AG10803 (cell line): ENCODE measurements around the gene DHX38.

Experiments
- DNase-seq: peaks from one replicate; pipeline ENCODE4 v3.0.0; 2010; ENCODE audit warnings: low read depth
- H3K4me3 ChIP-seq: 2 replicates; pipeline ENCODE4 v1.5.1; 2011; ENCODE audit warnings: mild to moderate bottlenecking, low read length, control low read depth
- TF ChIP-seq, protein P1 (sequence below): conservative IDR thresholded peaks from 2 replicates; pipeline ENCODE4 v1.5.1; 2011; ENCODE audit warnings: mild to moderate bottlenecking, low read length, control low read depth, inconsistent platforms

The DHX38 gene

DNA sequence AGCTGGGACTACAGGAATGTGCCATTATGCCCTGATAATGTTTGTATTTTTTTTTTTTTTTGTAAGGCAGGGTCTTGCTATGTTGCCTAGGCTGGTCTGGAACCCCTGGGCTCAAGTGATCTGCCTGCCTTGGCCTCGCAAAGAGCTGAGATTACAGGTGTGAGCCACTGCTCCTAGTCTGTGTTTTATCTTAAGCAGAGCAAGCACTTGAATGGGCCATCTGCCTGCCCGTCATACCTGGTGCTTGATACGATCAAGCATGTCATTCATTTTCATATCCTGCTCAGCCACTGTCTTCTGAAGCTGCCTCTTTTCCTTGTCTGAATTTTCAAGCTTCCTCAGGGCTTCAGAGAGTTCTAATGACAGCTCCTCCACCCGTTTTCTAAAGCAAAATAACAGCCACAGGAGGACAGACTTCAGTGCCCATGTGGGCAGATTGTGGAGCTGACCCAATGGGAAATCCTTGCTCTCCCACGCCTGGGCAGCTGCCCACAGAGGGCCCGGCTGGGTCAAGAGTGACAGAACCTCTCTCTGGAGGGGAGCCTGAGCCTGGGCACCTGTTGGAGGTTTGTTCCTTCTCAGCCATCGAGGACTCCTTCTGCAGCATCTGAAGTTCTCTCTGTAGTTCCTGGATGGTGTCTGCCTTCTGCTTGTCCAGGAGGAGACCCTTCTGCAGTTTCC is 36.5 kb downstream of the DHX38 start:
- TF ChIP-seq, protein P1, sequence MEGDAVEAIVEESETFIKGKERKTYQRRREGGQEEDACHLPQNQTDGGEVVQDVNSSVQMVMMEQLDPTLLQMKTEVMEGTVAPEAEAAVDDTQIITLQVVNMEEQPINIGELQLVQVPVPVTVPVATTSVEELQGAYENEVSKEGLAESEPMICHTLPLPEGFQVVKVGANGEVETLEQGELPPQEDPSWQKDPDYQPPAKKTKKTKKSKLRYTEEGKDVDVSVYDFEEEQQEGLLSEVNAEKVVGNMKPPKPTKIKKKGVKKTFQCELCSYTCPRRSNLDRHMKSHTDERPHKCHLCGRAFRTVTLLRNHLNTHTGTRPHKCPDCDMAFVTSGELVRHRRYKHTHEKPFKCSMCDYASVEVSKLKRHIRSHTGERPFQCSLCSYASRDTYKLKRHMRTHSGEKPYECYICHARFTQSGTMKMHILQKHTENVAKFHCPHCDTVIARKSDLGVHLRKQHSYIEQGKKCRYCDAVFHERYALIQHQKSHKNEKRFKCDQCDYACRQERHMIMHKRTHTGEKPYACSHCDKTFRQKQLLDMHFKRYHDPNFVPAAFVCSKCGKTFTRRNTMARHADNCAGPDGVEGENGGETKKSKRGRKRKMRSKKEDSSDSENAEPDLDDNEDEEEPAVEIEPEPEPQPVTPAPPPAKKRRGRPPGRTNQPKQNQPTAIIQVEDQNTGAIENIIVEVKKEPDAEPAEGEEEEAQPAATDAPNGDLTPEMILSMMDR = no peak
- no peak for DNase-seq
- H3K4me3 ChIP-seq = no peak overlapping the region

DNA sequence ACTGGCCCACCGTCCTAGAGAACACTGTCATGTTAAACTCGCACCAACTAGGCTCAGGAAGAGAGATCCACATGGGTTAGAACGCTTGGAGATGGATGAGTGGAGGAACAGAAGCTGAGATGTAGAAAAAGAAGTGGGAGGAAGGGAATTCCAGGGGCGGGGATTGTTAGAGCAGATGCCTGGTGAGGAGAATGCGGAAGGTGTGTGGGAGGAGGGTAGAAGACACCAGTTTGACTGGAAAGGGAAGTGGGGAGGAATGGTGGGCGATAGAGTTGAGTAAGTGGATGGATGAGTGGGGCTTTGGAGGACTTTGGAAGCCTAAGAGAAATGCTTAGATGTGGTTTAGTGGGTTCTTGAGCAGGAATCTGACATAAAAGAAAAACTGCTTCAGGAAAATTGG is 37.4 kb downstream of the DHX38 start:
- DNase-seq = peak; percentile 4
- H3K4me3 ChIP-seq = no peak overlapping the region
- TF ChIP-seq, protein P1 = no peak

DNA sequence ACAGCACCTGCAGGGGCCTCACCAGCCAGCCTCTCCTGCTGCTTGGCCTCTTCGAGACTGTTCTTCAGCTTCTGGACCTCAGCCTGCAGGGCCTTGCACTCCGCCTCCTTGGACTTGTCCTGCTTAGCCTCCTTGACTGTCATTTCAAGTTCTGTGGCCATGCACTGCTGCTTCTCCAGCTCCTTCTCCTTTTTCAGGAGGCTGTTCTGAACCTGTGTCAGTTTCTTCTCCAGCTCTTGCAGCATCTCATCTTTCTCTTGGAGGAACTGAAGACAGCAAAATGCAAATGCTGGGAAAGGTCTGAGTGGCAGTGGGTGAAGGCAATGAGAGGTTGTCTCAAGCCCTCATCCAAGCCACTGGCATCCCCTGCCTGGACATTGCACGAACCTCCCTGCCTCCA is 39.1 kb downstream of the DHX38 start:
- TF ChIP-seq, protein P1 = no peak
- DNase-seq = no peak

DNA sequence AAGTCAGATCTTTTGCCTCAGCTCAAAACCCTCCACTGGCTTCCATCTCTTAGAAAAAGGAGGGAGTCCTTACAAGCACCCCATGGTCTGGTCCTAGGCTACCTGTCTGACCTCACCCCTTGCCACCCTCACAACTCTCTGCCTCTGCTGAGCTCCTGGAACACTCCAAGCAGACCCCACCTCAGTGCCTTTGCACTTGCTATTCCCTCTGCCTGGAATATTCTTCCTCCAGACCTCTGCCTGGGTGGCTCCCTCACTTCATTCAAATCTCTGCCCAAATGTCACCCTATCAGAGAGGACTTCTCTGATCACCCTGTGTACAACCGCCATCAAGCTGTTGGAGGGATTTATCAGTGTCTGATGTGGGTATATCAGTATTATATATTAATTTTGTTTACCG is 40.9 kb downstream of the DHX38 start:
- TF ChIP-seq, protein P1 = no peak
- H3K4me3 ChIP-seq = no peak overlapping the region
- no peak for DNase-seq

More for the DNA sequence above, 39.1 kb downstream of the DHX38 start:
- H3K4me3 ChIP-seq = no peak overlapping the region

DNA sequence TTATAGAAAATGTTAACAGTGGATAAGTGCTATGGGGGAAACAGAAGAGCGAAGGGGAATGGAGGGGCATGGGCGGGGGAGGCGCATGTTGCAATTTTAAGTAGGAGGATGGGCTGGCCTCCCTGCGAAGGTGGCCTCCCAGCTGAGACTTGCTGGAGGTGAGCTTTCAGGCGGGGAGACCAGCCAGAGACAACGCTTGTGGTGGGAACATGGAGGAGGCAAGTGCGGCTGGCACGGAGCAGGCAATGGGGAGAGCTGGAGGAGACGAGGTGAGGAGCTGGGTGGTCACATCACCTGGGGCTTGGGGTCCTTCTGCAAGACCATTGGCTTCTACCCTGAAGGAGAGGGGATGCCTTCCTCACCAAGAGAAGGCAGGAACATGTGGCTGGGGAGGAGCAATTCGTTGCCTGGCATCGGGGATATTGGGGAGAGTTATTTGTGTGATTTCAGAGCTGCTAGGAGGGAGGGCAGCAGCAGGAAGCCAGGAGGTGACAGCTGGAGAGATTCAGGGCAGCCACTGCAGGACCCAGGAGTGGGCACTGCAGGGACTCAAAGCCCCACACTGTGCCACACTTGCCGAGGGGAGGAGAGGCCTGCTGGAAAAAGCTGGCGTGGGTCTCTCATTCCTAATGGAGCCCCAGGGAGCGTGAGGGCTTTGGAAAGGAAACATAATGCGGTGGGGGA is 43.9 kb downstream of the DHX38 start:
- H3K4me3 ChIP-seq = no peak overlapping the region
- no peak for DNase-seq
- TF ChIP-seq, protein P1 = no peak

DNA sequence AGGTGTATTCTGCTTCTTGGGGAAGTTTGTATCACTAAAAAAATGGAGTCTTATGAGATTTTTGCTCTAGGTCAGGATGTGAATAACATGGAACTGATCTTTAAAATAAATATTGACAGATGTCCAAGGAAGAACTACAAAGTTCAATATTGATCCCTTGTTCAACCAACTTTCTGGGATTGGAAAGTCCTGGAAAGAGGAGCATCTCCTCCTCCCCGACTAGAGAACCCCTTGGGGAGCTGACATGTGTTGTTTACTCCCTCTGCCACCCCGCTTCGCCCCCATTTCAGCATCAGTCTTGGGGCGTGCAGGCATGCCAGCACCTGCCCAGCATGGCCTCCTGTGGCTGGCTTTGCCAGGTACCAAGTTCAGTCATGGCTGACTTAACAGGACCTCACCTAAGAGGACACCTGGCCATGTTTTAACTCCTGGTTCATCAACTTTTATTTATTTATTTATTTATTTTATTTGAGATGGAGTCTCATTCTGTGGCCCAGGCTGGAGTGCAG is 44.5 kb downstream of the DHX38 start:
- no peak overlapping the region for H3K4me3 ChIP-seq
- DNase-seq = no peak
- TF ChIP-seq, protein P1 = no peak

DNA sequence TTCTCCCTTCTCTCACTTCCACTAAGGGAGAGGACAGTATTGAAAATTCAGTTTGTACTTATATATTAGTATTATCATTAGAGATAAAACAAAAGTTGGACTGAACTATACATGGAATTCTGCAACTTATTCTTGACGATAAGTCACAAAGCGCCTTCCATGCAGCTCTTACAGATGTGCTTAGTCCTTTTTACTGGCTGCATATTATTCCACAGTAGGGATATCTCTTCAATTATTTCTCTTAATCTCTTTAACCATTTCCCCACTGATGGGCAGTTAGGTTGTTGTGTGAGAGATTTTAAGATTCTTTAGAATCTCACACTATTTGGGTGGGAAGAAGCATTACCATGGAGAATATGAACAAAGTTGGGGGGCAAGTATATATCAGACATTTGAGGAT is 46.3 kb downstream of the DHX38 start:
- TF ChIP-seq, protein P1 = no peak
- no peak overlapping the region for H3K4me3 ChIP-seq
- DNase-seq = no peak
